ENCODE results near the gene FHOD3.

FHOD3 gene

DNA sequence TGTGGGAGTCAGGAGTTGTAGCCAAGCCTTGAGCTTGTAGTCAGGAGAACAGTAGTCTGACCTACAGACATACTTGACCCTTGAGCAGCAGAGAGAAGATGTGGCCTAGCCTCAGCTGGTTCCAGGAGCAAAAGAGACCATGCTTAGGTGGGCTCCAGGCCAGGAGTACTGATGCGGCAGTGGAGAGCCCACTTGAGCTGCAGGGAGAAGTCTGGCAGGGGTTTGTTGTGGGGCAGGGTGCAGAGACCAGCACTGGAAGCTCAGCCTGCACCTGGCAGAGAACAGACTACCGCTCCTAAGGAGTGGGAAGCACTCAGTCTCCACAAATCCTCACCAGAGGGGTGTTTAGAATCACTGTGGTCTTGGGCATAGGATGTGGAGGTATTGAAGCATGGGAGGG, 333.4 kb downstream of the FHOD3 start:
- DNase-seq (ENCODE audit: low spot score): no peak
- in situ Hi-C loops (cut with MboI; ENCODE audit: low pct_unique_long_range_greater_than_20kb, low sequenced_read_pairs, unreplicated experiment): no loop called here
- TF ChIP-seq CTCF (IDR thresholded peaks at IDR 0.05; ENCODE audit: extremely low read depth, insufficient read depth, missing control alignments): no peak

GRCh38 chr18:36633961-36634412, 336.5 kb downstream of the FHOD3 start:
- in situ Hi-C loops (cut with MboI; ENCODE audit: low pct_unique_long_range_greater_than_20kb, low sequenced_read_pairs, unreplicated experiment): no loop called here
- TF ChIP-seq CTCF (IDR thresholded peaks at IDR 0.05; ENCODE audit: extremely low read depth, insufficient read depth, missing control alignments): no peak
- no peak for DNase-seq (ENCODE audit: low spot score)

- DNase-seq (ENCODE audit: low spot score): no peak
- no peak for TF ChIP-seq CTCF (IDR thresholded peaks at IDR 0.05; ENCODE audit: extremely low read depth, insufficient read depth, missing control alignments)
- in situ Hi-C loops (cut with MboI; ENCODE audit: low pct_unique_long_range_greater_than_20kb, low sequenced_read_pairs, unreplicated experiment): no loop called here
Observed at GRCh38 chr18:36634573-36635216, 337.2 kb downstream of the FHOD3 start.

DNA sequence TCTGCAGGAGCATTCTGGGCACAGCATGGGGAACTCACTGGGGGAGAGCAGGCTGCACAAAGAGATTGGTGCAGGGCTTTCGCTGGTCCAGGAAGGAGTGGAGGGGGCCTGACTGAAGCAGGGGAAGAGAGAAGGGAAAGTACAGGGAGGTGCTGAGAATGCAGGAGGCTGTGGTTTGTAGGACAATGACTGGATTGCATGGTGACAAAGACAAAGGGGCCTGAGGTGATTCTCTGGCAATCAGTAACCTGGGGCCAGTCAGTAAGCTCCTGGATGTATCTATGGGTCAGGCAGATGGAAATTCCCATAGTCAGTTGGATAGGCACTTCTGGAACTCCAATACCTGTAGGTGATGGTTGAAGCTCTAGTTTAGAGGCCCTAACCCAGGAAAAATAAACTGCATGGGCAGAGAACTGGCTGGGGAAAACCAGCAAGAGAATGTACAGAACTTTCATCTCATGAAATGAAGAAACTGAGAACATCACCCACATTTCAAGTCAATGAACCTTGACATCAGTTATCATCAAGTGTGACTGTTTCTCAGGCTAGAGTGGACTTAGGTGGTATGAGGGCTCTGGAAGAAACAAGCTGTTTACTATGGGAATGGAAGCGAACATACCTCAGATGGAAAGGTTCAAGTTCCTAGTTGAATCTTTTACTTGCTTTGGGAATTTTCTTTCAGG, 338.0 kb downstream of the FHOD3 start:
- no peak for TF ChIP-seq CTCF (IDR thresholded peaks at IDR 0.05; ENCODE audit: extremely low read depth, insufficient read depth, missing control alignments)
- in situ Hi-C loops (cut with MboI; ENCODE audit: low pct_unique_long_range_greater_than_20kb, low sequenced_read_pairs, unreplicated experiment): no loop called here
- peak; percentile 51 for DNase-seq (ENCODE audit: low spot score)

- in situ Hi-C loops (cut with MboI; ENCODE audit: low pct_unique_long_range_greater_than_20kb, low sequenced_read_pairs, unreplicated experiment): no loop called here
- DNase-seq (ENCODE audit: low spot score): no peak
Observed at GRCh38 chr18:36636237-36636817, 338.8 kb downstream of the FHOD3 start.

GRCh38 chr18:36638224-36638623, 340.7 kb downstream of the FHOD3 start:
- in situ Hi-C loops (cut with MboI; ENCODE audit: low pct_unique_long_range_greater_than_20kb, low sequenced_read_pairs, unreplicated experiment): no loop called here
- DNase-seq (ENCODE audit: low spot score): peak; percentile 67
- TF ChIP-seq CTCF (IDR thresholded peaks at IDR 0.05; ENCODE audit: extremely low read depth, insufficient read depth, missing control alignments): no peak

More at GRCh38 chr18:36636237-36636817, 338.8 kb downstream of the FHOD3 start:
- TF ChIP-seq CTCF (IDR thresholded peaks at IDR 0.05; ENCODE audit: extremely low read depth, insufficient read depth, missing control alignments): no peak
